T-helper 22 cell (primary cell): ENCODE measurements around the gene SESN1.
"Not testable (repeated sequence)": the region's sequence is repeated elsewhere in the genome, so short reads cannot be mapped to it uniquely, and the experiment has no call there.

Source experiments
- DNase-seq: peaks from one replicate; pipeline ENCODE4 v3.0.0-alpha.2; 2020; ENCODE audit warnings: low read depth

Gene SESN1

GRCh38 chr6:108999428-108999827 is 95.2 kb downstream of the SESN1 start:
- no peak for DNase-seq

GRCh38 chr6:108998485-108998884 is 96.2 kb downstream of the SESN1 start:
- no peak for DNase-seq

GRCh38 chr6:108996208-108996607 is 98.4 kb downstream of the SESN1 start:
- no peak for DNase-seq

GRCh38 chr6:108995296-108995695 is 99.3 kb downstream of the SESN1 start:
- no peak for DNase-seq

GRCh38 chr6:108993876-108994275 is 100.8 kb downstream of the SESN1 start:
- no peak for DNase-seq

GRCh38 chr6:108989700-108990099 is 104.9 kb downstream of the SESN1 start:
- no peak for DNase-seq

- no peak for DNase-seq
These were observed 105.9 kb downstream of the SESN1 start for GRCh38 chr6:108988765-108989164.

GRCh38 chr6:108988296-108988695 is 106.3 kb downstream of the SESN1 start:
- no peak for DNase-seq

- DNase-seq, result no peak
These were observed 107.5 kb downstream of the SESN1 start for GRCh38 chr6:108987156-108987555.

- no peak for DNase-seq
These were observed 109.3 kb downstream of the SESN1 start for GRCh38 chr6:108985301-108985700.

- no peak for DNase-seq
These were observed 111.5 kb downstream of the SESN1 start for GRCh38 chr6:108983151-108983550.

GRCh38 chr6:108982154-108983113 is 112.2 kb downstream of the SESN1 start:
- DNase-seq, result no peak

GRCh38 chr6:108978638-108979037 is 116.0 kb downstream of the SESN1 start:
- DNase-seq, result not testable (repeated sequence)

GRCh38 chr6:108974201-108974600 is 120.4 kb downstream of the SESN1 start:
- no peak for DNase-seq

GRCh38 chr6:108969776-108970175 is 124.9 kb downstream of the SESN1 start:
- DNase-seq, result no peak

GRCh38 chr6:108968325-108969316 is 126.0 kb downstream of the SESN1 start:
- no peak for DNase-seq

GRCh38 chr6:108966855-108967755 is 127.5 kb downstream of the SESN1 start:
- DNase-seq, result no peak

- DNase-seq, result no peak
These were observed 128.4 kb downstream of the SESN1 start for GRCh38 chr6:108966251-108966650.

- no peak for DNase-seq
These were observed 132.7 kb downstream of the SESN1 start for GRCh38 chr6:108961985-108962384.

GRCh38 chr6:108961077-108961476 is 133.6 kb downstream of the SESN1 start:
- no peak for DNase-seq

- DNase-seq, result no peak
These were observed 134.0 kb downstream of the SESN1 start for GRCh38 chr6:108960601-108961000.
